Body of pancreas (tissue), 4 donors: ENCODE measurements around the gene RNF39.

ENCODE experiments used
- CTCF ChIP-seq, 7 experiments: fragments of 450-650 bp in 4 of 7; fragments of 200-600 bp in 3 of 7; sonication (generic) in 3 of 7; IDR thresholded peaks; one replicate each; pipeline ENCODE4 v1.5.1; 2016 to 2019; ENCODE audit warnings: antibody characterized with exemption in 7 of 7
- POLR2A ChIP-seq, 3 donors: fragments of 450-650 bp; IDR thresholded peaks; one replicate each; pipeline ENCODE4 v1.6.1; 2016; ENCODE audit warnings: antibody characterized with exemption in 3 of 3, mild to moderate bottlenecking in 2 of 3

- TF ChIP-seq POLR2A (IDR thresholded peaks at IDR 0.05) (no peak), CTCF (IDR thresholded peaks at IDR 0.05) (no peak)
These were observed 29.1 kb upstream of the RNF39 start for GRCh38 chr6:30104661-30105060.
